ENCODE measurements around the gene LPP.

The LPP gene

GRCh38 chr3:188351648-188352047, 197.7 kb downstream of the LPP start:
- no peaks in the 10 kb centered on the region for H4K20me1 ChIP-seq (ENCODE audit: control insufficient read depth, insufficient read depth, low read depth, low read length)
- H3K9me3 ChIP-seq (ENCODE audit: control insufficient read depth, insufficient read depth, low read length), result no peaks in the 10 kb centered on the region
- H3K27me3 ChIP-seq (ENCODE audit: control insufficient read depth, low read length), result no peaks in the 10 kb centered on the region
- no peak overlapping the region for H3K27ac ChIP-seq (ENCODE audit: low read depth, low read length)
- H3K36me3 ChIP-seq (ENCODE audit: control insufficient read depth, low read length), result no peaks in the 10 kb centered on the region
- no peak for TF ChIP-seq EZH2phosphoT487 (IDR thresholded peaks at IDR 0.05; ENCODE audit: borderline replicate concordance, low read length)
- no peak for TF ChIP-seq CTCF (IDR thresholded peaks at IDR 0.05; ENCODE audit: low read depth, low read length, poor library complexity, severe bottlenecking)
- H3K9me2 ChIP-seq (replicated peaks; ENCODE audit: control insufficient read depth, low read length), result no peaks in the 10 kb centered on the region
- H3K4me1 ChIP-seq (ENCODE audit: control insufficient read depth, low read length), result peaks cover 65% of the 10 kb centered on the region
- H3K4me2 ChIP-seq (ENCODE audit: low read length), result peak overlapping the region; percentile 3; the same call in 1 of the 2 replicates
- no peaks in the 10 kb centered on the region for H3F3A ChIP-seq (ENCODE audit: control insufficient read depth, insufficient read depth)
- peaks cover 15% of the 10 kb centered on the region for H3K79me2 ChIP-seq (ENCODE audit: control insufficient read depth, low read length)
- H3K4me3 ChIP-seq (ENCODE audit: low read length), result no peak overlapping the region

GRCh38 chr3:188352196-188352927, 198.4 kb downstream of the LPP start:
- Histone ChIP-seq H4K20me1 (ENCODE audit: control insufficient read depth, insufficient read depth, low read depth, low read length) (no peaks in the 10 kb centered on the region), H3K27me3 (ENCODE audit: control insufficient read depth, low read length) (no peaks in the 10 kb centered on the region), H3F3A (ENCODE audit: control insufficient read depth, insufficient read depth) (0 out of 2 replicates have a peak, but pooled peaks cover 2% of the 10 kb centered on the region), H3K4me1 (ENCODE audit: control insufficient read depth, low read length) (peaks cover 71% of the 10 kb centered on the region), H3K27ac (ENCODE audit: low read depth, low read length) (no peak overlapping the region), H3K4me2 (ENCODE audit: low read length) (no peak overlapping the region), H3K36me3 (ENCODE audit: control insufficient read depth, low read length) (no peaks in the 10 kb centered on the region), H3K4me3 (ENCODE audit: low read length) (no peak overlapping the region), H3K9me3 (ENCODE audit: control insufficient read depth, insufficient read depth, low read length) (no peaks in the 10 kb centered on the region), H3K9me2 (replicated peaks; ENCODE audit: control insufficient read depth, low read length) (no peaks in the 10 kb centered on the region), H3K79me2 (ENCODE audit: control insufficient read depth, low read length) (peaks cover 17% of the 10 kb centered on the region)
- TF ChIP-seq CTCF (IDR thresholded peaks at IDR 0.05; ENCODE audit: low read depth, low read length, poor library complexity, severe bottlenecking) (no peak), EZH2phosphoT487 (IDR thresholded peaks at IDR 0.05; ENCODE audit: borderline replicate concordance, low read length) (no peak)

- 0 out of 2 replicates have a peak, but pooled peaks cover 2% of the 10 kb centered on the region for H3F3A ChIP-seq (ENCODE audit: control insufficient read depth, insufficient read depth)
- H3K9me2 ChIP-seq (replicated peaks; ENCODE audit: control insufficient read depth, low read length), result no peaks in the 10 kb centered on the region
- peaks cover 71% of the 10 kb centered on the region for H3K4me1 ChIP-seq (ENCODE audit: control insufficient read depth, low read length)
- no peak overlapping the region for H3K27ac ChIP-seq (ENCODE audit: low read depth, low read length)
- no peaks in the 10 kb centered on the region for H3K9me3 ChIP-seq (ENCODE audit: control insufficient read depth, insufficient read depth, low read length)
- H3K27me3 ChIP-seq (ENCODE audit: control insufficient read depth, low read length), result no peaks in the 10 kb centered on the region
- H3K36me3 ChIP-seq (ENCODE audit: control insufficient read depth, low read length), result no peaks in the 10 kb centered on the region
- no peaks in the 10 kb centered on the region for H4K20me1 ChIP-seq (ENCODE audit: control insufficient read depth, insufficient read depth, low read depth, low read length)
- H3K4me2 ChIP-seq (ENCODE audit: low read length), result peak overlapping the region; percentile 31
- H3K4me3 ChIP-seq (ENCODE audit: low read length), result no peak overlapping the region
- TF ChIP-seq CTCF (IDR thresholded peaks at IDR 0.05; ENCODE audit: low read depth, low read length, poor library complexity, severe bottlenecking), result no peak
- no peak for TF ChIP-seq EZH2phosphoT487 (IDR thresholded peaks at IDR 0.05; ENCODE audit: borderline replicate concordance, low read length)
- H3K79me2 ChIP-seq (ENCODE audit: control insufficient read depth, low read length), result peaks cover 18% of the 10 kb centered on the region
Observed at GRCh38 chr3:188353426-188353825, 199.5 kb downstream of the LPP start.
